PFSK-1 (cell line): ENCODE data around the gene CABLES2.

Experiments
- FOXP2 ChIP-seq: optimal IDR thresholded peaks from 2 replicates; pipeline ENCODE3; 2011; ENCODE audit warnings: borderline replicate concordance, control low read depth, inconsistent platforms; ENCODE audit not compliant: insufficient read depth; ENCODE audit errors: extremely low read length, extremely low read depth
- POLR2AphosphoS5 ChIP-seq: IDR thresholded peaks from 2 replicates; pipeline ENCODE4 v1.6.1; 2012; ENCODE audit warnings: low read depth, mild to moderate bottlenecking, control low read depth, low read length, moderate library complexity
- REST ChIP-seq, 2 experiments: IDR thresholded peaks; 2 replicates each; pipeline versions ENCODE4 v1.6.1 to v1.8.0; 2011 to 2012; ENCODE audit warnings: low read depth in 2 of 2, low read length in 2 of 2, control low read depth in 1 of 2, inconsistent platforms in 1 of 2, mild to moderate bottlenecking in 1 of 2, moderate library complexity in 1 of 2; ENCODE audit not compliant: insufficient read depth in 1 of 2
- SIN3A ChIP-seq: IDR thresholded peaks from 2 replicates; pipeline ENCODE4 v1.6.1; 2012; ENCODE audit warnings: mild to moderate bottlenecking, low read length, moderate library complexity, borderline replicate concordance; ENCODE audit not compliant: insufficient read depth
- TAF1 ChIP-seq: IDR thresholded peaks from 2 replicates; pipeline ENCODE4 v1.6.1; 2012; ENCODE audit warnings: low read length, control low read depth, borderline replicate concordance; ENCODE audit not compliant: insufficient read depth

CABLES2 gene

GRCh38 chr20:62452475-62453095 is 45.5 kb upstream of the CABLES2 start:
- TF ChIP-seq FOXP2 (no peak), POLR2AphosphoS5 (no peak), SIN3A (no peak), REST (IDR thresholded peaks at IDR 0.05; ENCODE audit: insufficient read depth in 1 of 2, low read depth in 2 of 2, low read length in 2 of 2) (no peak), TAF1 (no peak)

- no peak for TF ChIP-seq FOXP2
- TF ChIP-seq POLR2AphosphoS5: no peak
- TF ChIP-seq TAF1: no peak
- TF ChIP-seq REST (IDR thresholded peaks at IDR 0.05; ENCODE audit: insufficient read depth in 1 of 2, low read depth in 2 of 2, low read length in 2 of 2): no peak
- TF ChIP-seq SIN3A: no peak
Observed at GRCh38 chr20:62451970-62452369, 44.9 kb upstream of the CABLES2 start.

- TF ChIP-seq POLR2AphosphoS5 (no peak), SIN3A (no peak), REST (IDR thresholded peaks at IDR 0.05; ENCODE audit: insufficient read depth in 1 of 2, low read depth in 2 of 2, low read length in 2 of 2) (no peak), FOXP2 (no peak), TAF1 (no peak)
Observed at GRCh38 chr20:62451156-62451767, 44.2 kb upstream of the CABLES2 start.

- TF ChIP-seq TAF1 (no peak), SIN3A (no peak), FOXP2 (no peak), REST (IDR thresholded peaks at IDR 0.05; ENCODE audit: insufficient read depth in 1 of 2, low read depth in 2 of 2, low read length in 2 of 2) (no peak)
Observed at GRCh38 chr20:62449951-62450691, 43.0 kb upstream of the CABLES2 start.
